Measurements from ENCODE around the gene NKD1.

The NKD1 gene

GRCh38 chr16:50610331-50611262 lies 62.4 kb downstream of the NKD1 start:
- no peaks in the 10 kb centered on the region for H3K9me3 Mint-ChIP-seq
- no peak overlapping the region for H3K4me3 Mint-ChIP-seq
- peak; percentile 37 for ATAC-seq
- H3K36me3 Mint-ChIP-seq: no peaks in the 10 kb centered on the region
- peaks cover 14% of the 10 kb centered on the region for H3K27me3 Mint-ChIP-seq
- H3K4me1 Mint-ChIP-seq: no peaks in the 10 kb centered on the region
- no peak overlapping the region for H3K27ac Mint-ChIP-seq

- Mint-ChIP-seq H3K36me3 (no peaks in the 10 kb centered on the region), H3K4me3 (no peak overlapping the region), H3K27me3 (peaks cover 14% of the 10 kb centered on the region), H3K4me1 (no peaks in the 10 kb centered on the region), H3K27ac (no peak overlapping the region), H3K9me3 (no peaks in the 10 kb centered on the region)
- no peak for ATAC-seq
Measured at GRCh38 chr16:50611332-50611934, 63.2 kb downstream of the NKD1 start.

- no peak for ATAC-seq
- H3K27ac Mint-ChIP-seq: no peak overlapping the region
Measured at GRCh38 chr16:50611995-50612848, 64.0 kb downstream of the NKD1 start.

GRCh38 chr16:50612849-50613198 lies 64.6 kb downstream of the NKD1 start:
- peaks cover 14% of the 10 kb centered on the region for H3K27me3 Mint-ChIP-seq
- no peaks in the 10 kb centered on the region for H3K4me1 Mint-ChIP-seq
- no peaks in the 10 kb centered on the region for H3K36me3 Mint-ChIP-seq
- no peak overlapping the region for H3K27ac Mint-ChIP-seq
- no peaks in the 10 kb centered on the region for H3K9me3 Mint-ChIP-seq
- no peak overlapping the region for H3K4me3 Mint-ChIP-seq
- no peak for ATAC-seq

More at GRCh38 chr16:50611995-50612848, 64.0 kb downstream of the NKD1 start:
- H3K9me3 Mint-ChIP-seq: no peaks in the 10 kb centered on the region
- H3K4me1 Mint-ChIP-seq: no peaks in the 10 kb centered on the region
- no peaks in the 10 kb centered on the region for H3K36me3 Mint-ChIP-seq
- H3K27me3 Mint-ChIP-seq: peaks cover 14% of the 10 kb centered on the region
- H3K4me3 Mint-ChIP-seq: no peak overlapping the region

- H3K27ac Mint-ChIP-seq: no peak overlapping the region
- no peaks in the 10 kb centered on the region for H3K4me1 Mint-ChIP-seq
- no peak overlapping the region for H3K4me3 Mint-ChIP-seq
- ATAC-seq: no peak
- peaks cover 14% of the 10 kb centered on the region for H3K27me3 Mint-ChIP-seq
- no peaks in the 10 kb centered on the region for H3K36me3 Mint-ChIP-seq
- H3K9me3 Mint-ChIP-seq: no peaks in the 10 kb centered on the region
Measured at GRCh38 chr16:50613281-50613963, 65.2 kb downstream of the NKD1 start.

GRCh38 chr16:50613964-50614474 lies 65.8 kb downstream of the NKD1 start:
- Mint-ChIP-seq H3K9me3 (no peaks in the 10 kb centered on the region), H3K27ac (no peak overlapping the region), H3K4me3 (no peak overlapping the region), H3K4me1 (no peaks in the 10 kb centered on the region), H3K36me3 (no peaks in the 10 kb centered on the region), H3K27me3 (peaks cover 14% of the 10 kb centered on the region)
- no peak for ATAC-seq

- Mint-ChIP-seq H3K36me3 (no peaks in the 10 kb centered on the region), H3K9me3 (no peaks in the 10 kb centered on the region), H3K4me3 (no peak overlapping the region), H3K27me3 (peaks cover 14% of the 10 kb centered on the region), H3K4me1 (no peaks in the 10 kb centered on the region), H3K27ac (peak overlapping the region; percentile 29)
- no peak for ATAC-seq
Measured at GRCh38 chr16:50614955-50615724, 66.9 kb downstream of the NKD1 start.

- Mint-ChIP-seq H3K9me3 (no peaks in the 10 kb centered on the region), H3K4me3 (no peak overlapping the region), H3K4me1 (no peaks in the 10 kb centered on the region), H3K27ac (no peak overlapping the region), H3K36me3 (no peaks in the 10 kb centered on the region), H3K27me3 (peaks cover 14% of the 10 kb centered on the region)
- ATAC-seq: no peak
Measured at GRCh38 chr16:50615891-50616290, 67.7 kb downstream of the NKD1 start.

GRCh38 chr16:50616386-50616785 lies 68.2 kb downstream of the NKD1 start:
- H3K27ac Mint-ChIP-seq: no peak overlapping the region
- H3K4me3 Mint-ChIP-seq: no peak overlapping the region

GRCh38 chr16:50616883-50617645 lies 68.9 kb downstream of the NKD1 start:
- no peaks in the 10 kb centered on the region for H3K4me1 Mint-ChIP-seq
- H3K27ac Mint-ChIP-seq: no peak overlapping the region
- ATAC-seq: no peak
- H3K9me3 Mint-ChIP-seq: no peaks in the 10 kb centered on the region
- H3K36me3 Mint-ChIP-seq: no peaks in the 10 kb centered on the region
- no peak overlapping the region for H3K4me3 Mint-ChIP-seq
- peaks cover 12% of the 10 kb centered on the region for H3K27me3 Mint-ChIP-seq

More at GRCh38 chr16:50616386-50616785, 68.2 kb downstream of the NKD1 start:
- peaks cover 14% of the 10 kb centered on the region for H3K27me3 Mint-ChIP-seq
- no peaks in the 10 kb centered on the region for H3K36me3 Mint-ChIP-seq
- H3K9me3 Mint-ChIP-seq: no peaks in the 10 kb centered on the region
- ATAC-seq: no peak
- no peaks in the 10 kb centered on the region for H3K4me1 Mint-ChIP-seq

GRCh38 chr16:50617646-50618184 lies 69.5 kb downstream of the NKD1 start:
- no peaks in the 10 kb centered on the region for H3K36me3 Mint-ChIP-seq
- no peak for ATAC-seq
- H3K27me3 Mint-ChIP-seq: peaks cover 6% of the 10 kb centered on the region
- H3K4me3 Mint-ChIP-seq: no peak overlapping the region
- H3K4me1 Mint-ChIP-seq: no peaks in the 10 kb centered on the region
- no peak overlapping the region for H3K27ac Mint-ChIP-seq
- no peaks in the 10 kb centered on the region for H3K9me3 Mint-ChIP-seq

- H3K4me1 Mint-ChIP-seq: no peaks in the 10 kb centered on the region
Measured at GRCh38 chr16:50618238-50618918, 70.2 kb downstream of the NKD1 start.

More at GRCh38 chr16:50618238-50618918, 70.2 kb downstream of the NKD1 start:
- no peaks in the 10 kb centered on the region for H3K27me3 Mint-ChIP-seq
- no peak overlapping the region for H3K4me3 Mint-ChIP-seq
- no peak overlapping the region for H3K27ac Mint-ChIP-seq
- H3K36me3 Mint-ChIP-seq: no peaks in the 10 kb centered on the region
- ATAC-seq: no peak
- no peaks in the 10 kb centered on the region for H3K9me3 Mint-ChIP-seq
